Lung microvascular endothelial cell (primary cell): ENCODE data around the gene CHN2. TPM values are rescaled to one million over a fixed set of nuclear protein-coding genes. Genes with fewer than 3 reads are reported as not detected.

Experiments used
- DNase-seq, 2 donors: peaks; one replicate each; pipeline versions ENCODE4 v3.0.0 to v3.0.0-alpha.2; 2010; ENCODE audit warnings: low read depth in 2 of 2
- total RNA-seq: library from RNA; depleted of rRNA; stranded (reverse); fragments of >200 nt; gene quantifications from 2 replicates; pipeline ENCODE4 v1.2.1, GENCODE V29; 2014

Gene CHN2
- total RNA-seq, 1 donor from 2014 or later = 0.79 TPM

DNA sequence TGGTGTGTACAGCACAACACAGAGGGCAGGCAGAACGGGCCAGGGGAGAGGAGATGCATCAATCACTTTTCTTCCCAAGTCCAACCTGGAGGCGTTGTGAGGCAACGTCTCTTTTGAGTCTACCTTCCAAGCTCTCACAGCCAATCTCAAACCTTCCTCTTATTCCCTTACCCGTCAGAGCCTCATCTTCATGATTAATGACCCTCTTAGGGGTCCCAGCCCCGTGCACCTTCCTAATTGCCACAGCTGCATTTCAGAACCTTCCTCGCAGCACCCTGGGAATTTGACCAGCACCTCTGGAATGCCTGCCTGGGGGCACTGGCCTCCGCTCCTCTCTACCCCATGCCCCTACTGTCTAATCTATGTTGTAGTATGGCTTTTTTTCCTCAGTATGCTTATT lies 199.7 kb downstream of the CHN2 start:
- no peak for DNase-seq

- DNase-seq = no peak
These were observed 202.0 kb downstream of the CHN2 start for GRCh38 chr7:29396563-29396962.

DNA sequence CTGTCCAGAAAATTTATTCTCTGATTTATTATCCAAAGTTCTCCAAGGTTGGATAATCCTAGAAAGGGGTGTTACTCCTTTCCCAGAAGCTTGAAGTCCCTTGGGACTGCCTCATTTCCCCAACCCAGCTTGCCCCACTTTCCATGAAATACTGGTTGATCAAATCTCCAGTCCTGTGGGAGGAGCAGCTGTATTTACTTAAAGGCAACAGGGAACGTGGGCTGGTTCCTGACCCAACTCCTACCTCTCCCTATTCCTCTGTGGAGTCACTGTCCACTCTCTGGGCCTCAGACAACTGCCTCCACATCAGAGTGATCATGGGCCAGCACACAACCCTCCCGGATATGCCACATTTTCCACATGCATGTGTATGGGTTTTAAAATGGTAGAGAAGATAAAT lies 202.8 kb downstream of the CHN2 start:
- no peak for DNase-seq

DNA sequence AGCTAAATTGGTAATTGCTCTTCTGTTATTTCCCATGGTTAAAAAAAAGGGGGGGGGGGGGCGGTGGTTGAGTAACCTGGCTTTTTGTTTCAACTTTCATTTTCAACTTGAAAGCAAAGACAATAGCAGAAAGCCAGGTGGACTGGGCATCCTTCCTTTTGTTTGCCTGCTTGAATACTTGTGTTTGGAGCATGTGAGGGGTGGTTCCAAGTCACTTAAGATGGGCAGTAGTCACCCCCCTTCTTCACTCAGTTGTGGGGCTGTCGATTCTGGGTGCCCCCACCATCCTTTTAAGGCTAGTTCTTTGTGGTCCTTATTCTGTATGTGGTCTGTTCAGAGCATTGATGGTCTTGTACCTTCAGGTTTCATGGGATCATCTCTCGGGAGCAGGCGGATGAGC lies 203.4 kb downstream of the CHN2 start:
- DNase-seq = no peak

DNA sequence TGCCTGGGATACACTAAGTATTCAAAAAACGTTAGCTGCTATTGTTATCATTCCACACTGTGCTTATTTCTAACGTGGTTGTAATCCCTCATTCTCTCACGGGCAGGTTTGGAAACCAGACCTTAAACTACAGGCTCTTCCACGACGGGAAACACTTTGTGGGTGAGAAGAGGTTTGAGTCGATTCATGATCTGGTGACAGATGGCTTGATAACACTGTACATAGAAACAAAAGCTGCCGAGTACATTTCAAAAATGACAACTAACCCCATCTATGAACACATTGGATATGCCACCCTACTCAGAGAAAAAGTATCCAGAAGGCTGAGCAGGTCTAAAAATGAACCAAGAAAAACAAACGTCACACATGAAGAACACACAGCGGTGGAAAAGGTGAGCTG lies 205.9 kb downstream of the CHN2 start:
- DNase-seq = no peak

GRCh38 chr7:29401769-29402168 lies 207.2 kb downstream of the CHN2 start:
- DNase-seq = no peak

DNA sequence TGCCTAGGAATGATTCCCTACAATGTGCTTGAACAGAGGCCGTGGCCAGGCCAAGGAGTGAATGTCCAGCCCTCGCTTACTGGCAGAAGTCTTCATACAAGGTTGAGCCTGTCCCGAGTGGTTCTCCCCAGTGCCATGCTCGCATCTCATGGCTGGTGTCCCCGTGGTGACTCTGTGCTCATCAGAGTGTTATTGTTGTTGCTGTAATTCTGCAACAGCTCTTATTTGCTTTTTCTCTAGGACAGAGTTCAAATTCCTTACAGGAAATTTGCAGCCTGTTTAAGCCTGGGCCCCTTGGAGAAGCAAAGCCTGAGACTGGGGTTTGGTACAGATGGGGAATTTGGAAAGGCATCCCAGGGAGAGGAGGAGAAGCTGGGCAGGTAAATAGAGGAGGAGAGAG lies 211.3 kb downstream of the CHN2 start:
- no peak for DNase-seq

- DNase-seq = no peak
These were observed 211.8 kb downstream of the CHN2 start for GRCh38 chr7:29406366-29406765.

DNA sequence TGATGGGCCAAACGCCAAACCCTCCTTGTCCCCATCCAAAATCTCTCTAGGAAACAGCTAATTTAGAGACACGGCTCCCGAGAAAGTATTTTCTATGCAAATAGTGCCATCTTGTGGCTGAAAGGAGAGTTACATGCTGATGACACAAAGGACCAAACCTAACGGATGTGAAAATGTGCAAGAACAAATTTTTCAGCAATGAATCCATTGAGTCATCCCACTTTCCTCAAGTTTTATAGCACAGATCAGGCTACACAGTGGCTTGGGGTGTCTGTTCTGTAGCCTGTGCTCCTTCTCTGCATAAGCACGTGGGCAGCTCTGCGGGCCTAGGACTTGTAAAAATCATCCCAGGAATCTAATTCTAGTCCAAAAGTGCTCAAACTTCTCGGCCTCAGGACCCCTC lies 214.3 kb downstream of the CHN2 start:
- DNase-seq = peak; percentile 48 to 66

GRCh38 chr7:29410996-29411395 lies 216.4 kb downstream of the CHN2 start:
- no peak for DNase-seq

DNA sequence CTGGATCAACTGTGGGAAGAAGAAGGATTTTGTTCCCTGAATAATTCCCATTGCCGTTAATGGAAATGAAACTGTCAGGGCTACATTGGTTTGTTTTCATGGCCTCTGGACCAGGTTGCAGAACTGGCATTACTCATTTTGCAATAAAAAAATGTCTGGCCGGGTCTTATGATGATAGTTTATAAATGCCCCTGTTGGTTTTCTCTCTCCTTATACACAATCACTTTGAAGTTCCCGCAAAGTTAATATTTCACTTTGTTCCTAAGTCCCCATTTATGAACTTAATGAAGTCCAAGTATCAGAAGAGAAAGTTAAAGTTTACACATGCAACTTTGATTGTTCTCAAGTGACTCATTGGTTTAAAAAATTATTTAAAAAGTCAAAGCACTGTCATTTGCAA lies 218.3 kb downstream of the CHN2 start:
- no peak for DNase-seq

GRCh38 chr7:29413626-29414136 lies 219.1 kb downstream of the CHN2 start:
- no peak for DNase-seq

DNA sequence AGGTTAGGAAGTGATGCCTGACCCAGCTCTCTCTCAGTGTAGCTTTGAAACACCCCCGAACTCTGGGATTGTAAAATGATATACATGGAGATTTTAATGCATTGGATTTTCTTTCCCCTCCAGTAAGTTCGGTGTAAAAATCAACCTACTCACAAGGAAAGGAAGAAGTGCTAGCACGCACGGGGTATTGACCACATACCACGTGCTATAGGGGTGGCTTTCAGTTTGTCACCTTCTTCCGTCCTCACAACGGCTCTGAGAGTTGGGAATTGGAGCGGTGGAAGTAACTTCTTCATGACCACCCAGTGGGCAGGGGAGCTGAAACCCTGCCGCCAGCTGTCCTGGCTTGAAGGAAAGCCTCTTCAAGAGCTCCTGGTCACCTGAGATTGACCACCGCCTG lies 219.6 kb downstream of the CHN2 start:
- no peak for DNase-seq

DNA sequence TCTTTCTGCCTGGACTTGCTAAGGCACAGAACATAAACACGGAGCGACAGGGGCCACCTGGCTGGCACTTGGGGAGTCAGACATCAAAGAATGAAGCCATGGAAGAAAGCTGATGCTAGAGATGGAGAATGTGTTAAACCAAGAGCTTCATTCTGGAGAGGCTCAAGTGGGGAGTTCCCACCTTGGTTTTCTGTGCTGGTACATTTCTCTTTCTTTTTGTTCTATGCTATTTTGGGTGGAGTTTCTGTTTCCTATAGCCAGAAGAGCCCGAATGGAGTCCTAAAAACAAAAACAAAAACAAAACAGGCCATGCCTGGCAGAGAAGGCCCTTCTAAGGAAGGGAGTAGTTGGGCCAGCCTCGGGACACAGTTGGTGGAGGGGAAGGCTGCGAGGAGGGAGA lies 220.6 kb downstream of the CHN2 start:
- DNase-seq = no peak

DNA sequence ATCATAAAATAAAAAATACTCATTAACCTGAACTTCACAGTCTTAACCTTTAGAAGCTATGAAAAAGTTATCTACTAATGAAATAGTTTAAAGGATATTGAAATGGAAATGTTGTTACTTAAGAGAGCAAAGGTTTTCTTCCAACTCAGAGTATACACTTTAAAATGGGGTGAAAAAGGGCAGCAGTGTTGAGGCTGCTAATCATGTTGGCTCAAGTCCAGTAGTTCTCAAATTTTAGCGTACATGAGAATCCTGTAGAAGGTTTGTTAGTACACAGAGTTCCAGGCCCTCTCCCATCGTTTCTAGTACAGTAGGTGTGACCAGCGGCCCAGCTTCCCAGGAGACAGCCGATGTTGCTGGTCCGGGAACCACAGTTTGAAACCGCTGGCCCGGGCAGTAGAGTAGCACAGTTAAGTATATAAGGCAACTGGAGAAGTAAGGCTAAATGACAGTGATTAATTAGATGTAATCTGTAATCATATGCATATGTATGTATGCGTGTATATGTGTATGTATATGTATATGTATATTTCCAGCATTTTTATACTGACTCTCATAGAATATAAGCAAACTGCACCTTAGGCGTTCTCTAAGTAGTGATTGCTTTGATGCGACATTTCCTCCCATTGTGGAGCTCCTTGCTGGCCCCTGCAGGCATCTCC lies 221.8 kb downstream of the CHN2 start:
- no peak for DNase-seq

DNA sequence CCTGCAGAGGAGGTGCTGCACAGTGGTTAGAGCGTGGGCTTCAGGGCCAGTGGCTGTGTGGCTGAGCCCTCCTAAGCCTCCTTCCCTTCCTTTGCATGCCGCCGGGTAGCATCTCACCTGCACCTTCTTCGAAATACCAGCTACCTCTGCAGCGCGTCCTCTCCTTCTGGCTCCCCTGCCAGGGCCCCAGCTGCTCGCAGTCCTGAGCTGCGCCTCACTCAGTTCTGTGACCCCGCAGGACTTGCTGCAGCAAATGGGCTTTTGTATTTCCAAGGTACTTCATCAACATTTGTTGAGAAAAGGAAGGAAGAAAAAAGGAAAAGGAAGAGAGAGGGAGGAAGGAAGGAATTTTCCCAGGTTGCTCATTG lies 222.3 kb downstream of the CHN2 start:
- DNase-seq = no peak

DNA sequence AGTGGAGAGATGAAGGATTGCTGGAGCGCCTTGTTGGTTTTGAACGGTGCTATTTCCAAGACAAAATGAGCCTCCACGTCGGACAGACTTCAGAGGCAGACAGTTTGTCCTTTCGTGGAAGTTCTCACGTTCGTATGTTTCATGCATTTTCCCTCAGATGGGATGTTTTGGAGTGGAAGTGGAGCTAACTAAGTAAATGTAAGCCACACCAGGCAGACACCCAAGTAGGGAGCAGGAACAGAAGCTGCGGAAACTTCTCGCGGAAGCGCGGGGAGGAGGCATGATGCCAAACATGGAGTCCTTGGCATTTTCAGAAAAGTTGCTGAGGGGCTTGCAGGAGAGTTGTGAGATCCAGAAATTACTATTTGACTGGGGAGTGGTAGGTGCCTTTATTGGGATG lies 223.5 kb downstream of the CHN2 start:
- no peak for DNase-seq

DNA sequence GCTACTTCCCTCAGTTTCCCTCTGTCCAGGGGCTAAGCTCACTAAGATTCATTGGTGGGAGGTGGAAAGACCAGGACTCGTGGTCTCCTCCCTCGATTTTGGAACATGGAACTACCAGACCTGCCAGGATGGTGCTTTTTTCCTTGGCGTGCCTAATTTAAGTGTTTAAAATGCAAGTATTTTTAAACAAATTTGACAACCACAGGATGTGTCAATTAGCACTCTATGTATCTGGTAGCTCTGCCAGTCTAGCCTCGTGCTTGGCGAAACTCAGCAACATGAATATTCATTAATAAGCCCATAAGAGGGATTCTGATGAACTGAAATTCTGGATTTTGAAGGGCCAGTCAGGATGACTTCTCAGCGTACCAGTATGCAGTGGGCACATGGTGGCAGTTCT lies 224.1 kb downstream of the CHN2 start:
- no peak for DNase-seq

DNA sequence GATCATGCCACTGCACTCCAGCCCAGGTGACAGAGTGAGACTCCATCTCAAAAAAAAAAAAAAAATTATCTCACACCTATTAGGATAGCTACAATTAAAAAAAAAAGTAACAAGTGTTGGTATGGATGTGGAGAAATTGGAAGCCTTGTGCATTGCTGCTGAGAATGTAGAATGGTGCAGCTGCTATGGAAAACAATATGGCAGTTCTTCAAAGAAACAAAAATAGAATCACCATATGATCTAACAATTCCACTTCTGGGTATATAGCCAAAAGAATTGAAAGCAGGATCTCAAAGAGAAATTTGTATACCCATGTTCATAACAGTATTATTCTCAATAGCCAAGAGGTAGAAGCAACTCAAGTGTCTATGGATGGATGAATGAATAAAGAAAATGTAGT lies 225.4 kb downstream of the CHN2 start:
- DNase-seq = no peak

DNA sequence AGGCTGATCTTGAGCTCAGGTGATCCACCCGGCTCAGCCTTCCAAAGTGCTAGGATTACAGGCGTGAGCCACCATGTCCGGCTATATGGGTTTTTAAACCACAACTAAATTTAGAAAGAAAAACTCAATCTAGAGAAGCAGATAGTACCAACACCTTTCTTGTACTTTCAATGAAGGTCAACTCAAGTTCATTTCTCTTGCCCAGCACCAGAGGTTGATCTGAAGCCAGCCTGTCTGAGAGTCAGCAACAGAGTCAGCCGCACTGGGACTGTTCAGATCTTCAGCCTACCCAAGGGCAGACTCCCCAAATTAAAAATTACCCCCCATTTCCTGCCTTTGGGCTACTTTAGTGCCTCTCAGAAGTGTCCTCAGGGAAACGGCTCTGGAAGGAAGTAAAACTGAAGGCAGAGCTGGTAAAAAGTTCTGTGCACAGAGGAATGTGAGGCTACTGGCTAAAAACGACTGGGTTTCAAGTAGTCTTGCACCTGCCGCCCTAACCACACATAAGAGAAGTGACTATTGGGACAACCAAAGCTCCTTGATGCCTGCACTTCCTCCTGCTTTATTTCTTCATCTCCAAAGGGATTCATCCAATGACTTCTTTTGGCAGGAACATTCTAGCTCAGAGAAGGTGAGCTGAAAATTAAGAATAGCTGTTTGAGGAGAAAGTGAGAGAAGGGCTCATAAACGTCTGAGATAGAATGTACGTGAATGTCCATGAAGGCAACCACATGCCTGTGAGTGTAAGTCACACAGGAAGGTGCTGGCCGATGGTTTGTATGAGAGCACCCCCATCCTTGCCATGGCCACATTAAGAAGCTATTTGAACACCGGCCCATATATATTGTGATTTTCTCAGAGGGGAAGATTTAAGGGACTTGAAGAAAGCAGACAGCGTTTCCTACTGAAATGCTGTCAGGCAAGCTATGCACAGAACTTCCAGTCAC lies 226.7 kb downstream of the CHN2 start:
- DNase-seq = no peak

- DNase-seq = no peak
These were observed 228.3 kb downstream of the CHN2 start for GRCh38 chr7:29422829-29423228.

GRCh38 chr7:29424295-29424983 lies 229.9 kb downstream of the CHN2 start:
- DNase-seq = no peak
